Gastroesophageal sphincter (tissue), 4 donors: ENCODE measurements around the gene C22orf15. TPM values are rescaled to one million over a fixed set of nuclear protein-coding genes. Genes with fewer than 3 reads are reported as not detected.
A peak's percentile ranks its signal among the peaks of the same experiment; 100 is the strongest.

Experiments used
- ATAC-seq: fragments of 150-250 bp; one replicate; pipeline ENCODE4 v1.9.1; 2016; ENCODE audit warnings: mild to moderate bottlenecking, moderate library complexity
- H3K27ac ChIP-seq, 4 donors: fragments of 200-600 bp; sonication (generic) in 3 of 4; 1 replicate in 3 of 4; 2 replicates in 1 of 4; pipeline ENCODE4 v1.5.1; 2016 to 2019
- H3K27me3 ChIP-seq: fragments of 200-600 bp; sonication (generic); one replicate; pipeline ENCODE4 v1.5.1; 2019
- H3K36me3 ChIP-seq, 2 donors: fragments of 200-600 bp; sonication (generic); one replicate each; pipeline ENCODE4 v1.5.1; 2019; ENCODE audit warnings: control low read depth in 1 of 2
- H3K4me1 ChIP-seq, 3 donors: fragments of 200-600 bp; sonication (generic); 1 replicate in 2 of 3; 2 replicates in 1 of 3; pipeline ENCODE4 v1.5.1; 2016 to 2019; ENCODE audit warnings: control low read depth in 2 of 3
- H3K4me3 ChIP-seq, 2 donors: fragments of 200-600 bp; sonication (generic); one replicate each; pipeline ENCODE4 v1.5.1; 2019; ENCODE audit warnings: mild to moderate bottlenecking in 1 of 2, moderate library complexity in 1 of 2
- H3K9me3 ChIP-seq, 3 donors: fragments of 200-600 bp; sonication (generic); one replicate each; pipeline ENCODE4 v1.5.1; 2017 to 2019; ENCODE audit warnings: control low read depth in 2 of 3
- CTCF ChIP-seq, 4 experiments: fragments of 200-600 bp in 2 of 4; fragments of 450-650 bp in 2 of 4; sonication (generic) in 1 of 4; IDR thresholded peaks; one replicate each; pipeline ENCODE4 v1.5.1; 2017 to 2019; ENCODE audit warnings: antibody characterized with exemption in 4 of 4, mild to moderate bottlenecking in 2 of 4, moderate library complexity in 2 of 4
- EP300 ChIP-seq: sonication (generic); formaldehyde crosslinking; IDR thresholded peaks from one replicate; pipeline ENCODE4 v1.6.1; 2017; ENCODE audit warnings: antibody characterized with exemption, mild to moderate bottlenecking
- POLR2A ChIP-seq, 2 donors: fragments of 450-650 bp; IDR thresholded peaks; one replicate each; pipeline ENCODE4 v1.6.1; 2017; ENCODE audit warnings: antibody characterized with exemption in 2 of 2, mild to moderate bottlenecking in 2 of 2, moderate library complexity in 1 of 2
- POLR2AphosphoS5 ChIP-seq: sonication (generic); formaldehyde crosslinking; IDR thresholded peaks from one replicate; pipeline ENCODE4 v1.6.1; 2017; ENCODE audit warnings: antibody characterized with exemption
- WGBS, 2 donors: methylation state at CpG; one replicate each; pipeline ENCODE4 v1.1.5; 2018; ENCODE audit warnings: low coverage in 1 of 2; 5-methylcytosine and 5-hydroxymethylcytosine counted together
- total RNA-seq, 4 donors: library from RNA; depleted of rRNA; stranded (reverse); fragments of >200 nt; gene quantifications; one replicate each; pipeline ENCODE4 v1.1.0, GENCODE V29; 2016

C22orf15 gene
- total RNA-seq, 4 donors from 2014 or later: 0.54 to 0.81 TPM; not detected in 2

GRCh38 chr22:23750714-23751440, 11.9 kb upstream of the C22orf15 start, which contains the start of gene ZNF70:
Gene ZNF70, minus strand, starts transcription at chr22:23751112. Its CDS starts 5,972 bp downstream, at chr22:23745140.
- Histone ChIP-seq H3K4me3 (peak within 1 kb of the TSS; percentile 51 to 69), H3K9me3 (no peaks in the 10 kb centered on the region), H3K36me3 (no peaks in the 10 kb centered on the region), H3K27ac (peak within 1 kb of the TSS; percentile 78 to 96 (median 90)), H3K4me1 (peaks cover 0 to 30% (median 11%) of the 10 kb centered on the region in 3 donors), H3K27me3 (no peaks in the 10 kb centered on the region)
- peak; percentile 63 for TF ChIP-seq POLR2AphosphoS5
- no peak for TF ChIP-seq EP300
- peak; percentile 51 to 70 for TF ChIP-seq POLR2A (IDR thresholded peaks at IDR 0.05)
- peak in 2 of 4 experiments; percentile 4 to 26 for TF ChIP-seq CTCF (IDR thresholded peaks at IDR 0.05)
- ATAC-seq: peak; percentile 98
- WGBS, 2 donors: 0% methylated on average over 1 of the region's 78 CpGs; no CpG with 5 or more reads in 1 of the 2 donors

- Histone ChIP-seq H3K4me1 (peaks cover 0 to 30% (median 11%) of the 10 kb centered on the region in 3 donors), H3K27me3 (no peaks in the 10 kb centered on the region), H3K27ac (peak overlapping the region; percentile 78 to 96 (median 90)), H3K36me3 (no peaks in the 10 kb centered on the region), H3K9me3 (no peaks in the 10 kb centered on the region), H3K4me3 (peak overlapping the region; percentile 51 to 69)
- peak; percentile 32 for ATAC-seq
- WGBS, 2 donors: 69% methylated on average over 3 of the region's 22 CpGs; no CpG with 5 or more reads in 1 of the 2 donors
- TF ChIP-seq POLR2AphosphoS5: no peak
- no peak for TF ChIP-seq POLR2A (IDR thresholded peaks at IDR 0.05)
- no peak for TF ChIP-seq CTCF (IDR thresholded peaks at IDR 0.05)
- no peak for TF ChIP-seq EP300
These were observed 11.3 kb upstream of the C22orf15 start for GRCh38 chr22:23751441-23751996.

- no peak for TF ChIP-seq CTCF (IDR thresholded peaks at IDR 0.05)
- TF ChIP-seq EP300: no peak
- no peak for TF ChIP-seq POLR2AphosphoS5
- TF ChIP-seq POLR2A (IDR thresholded peaks at IDR 0.05): no peak
- Histone ChIP-seq H3K4me3 (no peak overlapping the region), H3K36me3 (no peaks in the 10 kb centered on the region), H3K27me3 (no peaks in the 10 kb centered on the region), H3K9me3 (no peaks in the 10 kb centered on the region), H3K27ac (peak overlapping the region in 1 of 4 donors; percentile 89), H3K4me1 (peaks cover 0 to 30% (median 11%) of the 10 kb centered on the region in 3 donors)
- ATAC-seq: no peak
- WGBS, 2 donors: 77 to 82% methylated on average over 2 to 5 of the region's 9 CpGs
These were observed 10.6 kb upstream of the C22orf15 start for GRCh38 chr22:23752090-23752691.

DNA sequence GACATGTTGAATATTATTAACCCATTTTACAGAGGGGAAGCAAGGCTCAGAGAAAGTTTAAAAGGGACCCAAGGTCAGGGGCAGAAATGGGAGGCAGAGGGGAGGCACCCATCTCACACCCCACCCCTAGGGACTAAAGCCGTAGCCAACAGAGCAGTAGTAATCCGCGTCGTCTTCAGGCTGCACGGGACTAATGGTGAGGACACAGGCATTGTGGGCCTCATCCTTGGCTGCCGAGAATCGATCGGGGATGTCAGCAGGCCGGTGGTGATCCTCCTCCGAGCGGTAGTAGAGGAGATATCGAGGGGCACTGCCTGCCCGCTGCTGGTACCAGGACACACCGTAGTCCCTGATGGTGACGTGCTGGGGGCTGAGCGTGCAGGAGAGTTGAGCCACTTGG, 10.0 kb upstream of the C22orf15 start:
- H3K27ac ChIP-seq: no peak overlapping the region
- H3K4me3 ChIP-seq: no peak overlapping the region
- H3K36me3 ChIP-seq: no peaks in the 10 kb centered on the region
- H3K9me3 ChIP-seq: no peaks in the 10 kb centered on the region
- ATAC-seq: no peak
- 96% methylated on average over 4 of the region's 16 CpGs; no CpG with 5 or more reads in 1 of the 2 donors for WGBS, 2 donors
- TF ChIP-seq CTCF (IDR thresholded peaks at IDR 0.05) (no peak), POLR2A (IDR thresholded peaks at IDR 0.05) (no peak), EP300 (no peak), POLR2AphosphoS5 (no peak)
- H3K27me3 ChIP-seq: no peaks in the 10 kb centered on the region
- H3K4me1 ChIP-seq: peaks cover 0 to 30% (median 11%) of the 10 kb centered on the region in 3 donors
